ENCODE results near the gene RAI1. TPM values are rescaled to one million over a fixed set of nuclear protein-coding genes. Genes with fewer than 3 reads are reported as not detected.
A peak's percentile ranks its signal among the peaks of the same experiment; 100 is the strongest.

RAI1 gene
- total RNA-seq, 4 donors from 2014 or later = 17.0 to 36.3 (median 22.3) TPM

DNA sequence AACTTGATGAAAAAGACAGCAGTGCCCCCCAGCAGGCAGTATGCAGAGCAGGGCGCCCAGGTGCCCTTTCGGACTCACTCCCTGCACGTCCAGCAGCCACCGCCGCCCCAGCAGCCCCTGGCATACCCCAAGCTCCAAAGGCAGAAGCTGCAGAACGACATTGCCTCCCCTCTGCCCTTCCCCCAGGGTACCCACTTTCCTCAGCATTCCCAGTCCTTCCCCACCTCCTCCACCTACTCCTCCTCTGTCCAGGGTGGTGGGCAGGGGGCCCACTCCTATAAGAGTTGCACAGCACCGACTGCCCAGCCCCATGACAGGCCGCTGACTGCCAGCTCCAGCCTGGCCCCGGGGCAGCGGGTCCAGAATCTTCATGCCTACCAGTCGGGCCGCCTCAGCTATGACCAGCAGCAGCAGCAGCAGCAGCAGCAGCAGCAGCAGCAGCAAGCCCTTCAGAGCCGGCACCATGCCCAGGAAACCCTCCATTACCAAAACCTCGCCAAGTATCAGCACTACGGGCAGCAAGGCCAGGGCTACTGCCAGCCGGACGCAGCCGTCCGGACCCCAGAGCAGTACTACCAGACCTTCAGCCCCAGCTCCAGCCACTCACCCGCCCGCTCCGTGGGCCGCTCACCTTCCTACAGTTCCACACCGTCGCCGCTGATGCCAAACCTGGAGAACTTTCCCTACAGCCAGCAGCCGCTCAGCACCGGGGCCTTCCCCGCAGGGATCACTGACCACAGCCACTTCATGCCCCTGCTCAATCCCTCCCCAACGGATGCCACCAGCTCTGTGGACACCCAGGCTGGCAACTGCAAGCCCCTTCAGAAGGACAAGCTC lies 112.3 kb downstream of the RAI1 start:
- Histone ChIP-seq H3K27ac (peak overlapping the region in 1 of 4 donors; percentile 70), H3K27me3 (no peaks in the 10 kb centered on the region), H3K9me3 (no peaks in the 10 kb centered on the region), H3K36me3 (peaks cover 12 to 57% (median 35%) of the 10 kb centered on the region in 3 donors), H3K4me3 (no peak overlapping the region), H3K4me1 (peaks cover 16 to 48% (median 19%) of the 10 kb centered on the region in 3 donors)
- intact Hi-C loops (cut with DNase I) = no loop called here
- no peak for DNase-seq
- no peak for TF ChIP-seq POLR2A (IDR thresholded peaks at IDR 0.05)
- TF ChIP-seq, protein P1, sequence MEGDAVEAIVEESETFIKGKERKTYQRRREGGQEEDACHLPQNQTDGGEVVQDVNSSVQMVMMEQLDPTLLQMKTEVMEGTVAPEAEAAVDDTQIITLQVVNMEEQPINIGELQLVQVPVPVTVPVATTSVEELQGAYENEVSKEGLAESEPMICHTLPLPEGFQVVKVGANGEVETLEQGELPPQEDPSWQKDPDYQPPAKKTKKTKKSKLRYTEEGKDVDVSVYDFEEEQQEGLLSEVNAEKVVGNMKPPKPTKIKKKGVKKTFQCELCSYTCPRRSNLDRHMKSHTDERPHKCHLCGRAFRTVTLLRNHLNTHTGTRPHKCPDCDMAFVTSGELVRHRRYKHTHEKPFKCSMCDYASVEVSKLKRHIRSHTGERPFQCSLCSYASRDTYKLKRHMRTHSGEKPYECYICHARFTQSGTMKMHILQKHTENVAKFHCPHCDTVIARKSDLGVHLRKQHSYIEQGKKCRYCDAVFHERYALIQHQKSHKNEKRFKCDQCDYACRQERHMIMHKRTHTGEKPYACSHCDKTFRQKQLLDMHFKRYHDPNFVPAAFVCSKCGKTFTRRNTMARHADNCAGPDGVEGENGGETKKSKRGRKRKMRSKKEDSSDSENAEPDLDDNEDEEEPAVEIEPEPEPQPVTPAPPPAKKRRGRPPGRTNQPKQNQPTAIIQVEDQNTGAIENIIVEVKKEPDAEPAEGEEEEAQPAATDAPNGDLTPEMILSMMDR (IDR thresholded peaks at IDR 0.05) = no peak
- WGBS, 2 donors = 89% methylated on average over 22 of the region's 30 CpGs; no CpG with 5 or more reads in 1 of the 2 donors

DNA sequence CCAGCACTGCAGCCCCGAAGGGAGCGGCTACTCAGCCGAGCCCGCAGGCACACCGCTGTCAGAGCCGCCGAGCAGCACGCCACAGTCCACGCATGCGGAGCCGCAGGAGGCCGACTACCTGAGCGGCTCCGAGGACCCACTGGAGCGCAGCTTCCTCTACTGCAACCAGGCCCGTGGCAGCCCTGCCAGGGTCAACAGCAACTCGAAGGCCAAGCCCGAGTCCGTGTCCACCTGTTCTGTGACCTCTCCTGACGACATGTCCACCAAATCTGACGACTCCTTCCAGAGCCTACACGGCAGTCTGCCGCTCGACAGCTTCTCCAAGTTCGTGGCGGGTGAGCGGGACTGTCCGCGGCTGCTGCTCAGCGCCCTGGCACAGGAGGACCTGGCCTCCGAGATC lies 113.1 kb downstream of the RAI1 start:
- intact Hi-C loops (cut with DNase I) = no loop called here
- no peak overlapping the region for H3K27ac ChIP-seq
- H3K9me3 ChIP-seq = no peaks in the 10 kb centered on the region
- H3K4me1 ChIP-seq = peaks cover 16 to 46% (median 19%) of the 10 kb centered on the region in 3 donors
- no peaks in the 10 kb centered on the region for H3K27me3 ChIP-seq
- TF ChIP-seq, protein P1 (IDR thresholded peaks at IDR 0.05) = no peak
- no peak for TF ChIP-seq POLR2A (IDR thresholded peaks at IDR 0.05)
- 83 to 90% methylated on average over 2 to 8 of the region's 31 CpGs for WGBS, 2 donors
- H3K4me3 ChIP-seq = no peak overlapping the region
- DNase-seq = no peak
- peaks cover 12 to 65% (median 39%) of the 10 kb centered on the region in 3 donors for H3K36me3 ChIP-seq

DNA sequence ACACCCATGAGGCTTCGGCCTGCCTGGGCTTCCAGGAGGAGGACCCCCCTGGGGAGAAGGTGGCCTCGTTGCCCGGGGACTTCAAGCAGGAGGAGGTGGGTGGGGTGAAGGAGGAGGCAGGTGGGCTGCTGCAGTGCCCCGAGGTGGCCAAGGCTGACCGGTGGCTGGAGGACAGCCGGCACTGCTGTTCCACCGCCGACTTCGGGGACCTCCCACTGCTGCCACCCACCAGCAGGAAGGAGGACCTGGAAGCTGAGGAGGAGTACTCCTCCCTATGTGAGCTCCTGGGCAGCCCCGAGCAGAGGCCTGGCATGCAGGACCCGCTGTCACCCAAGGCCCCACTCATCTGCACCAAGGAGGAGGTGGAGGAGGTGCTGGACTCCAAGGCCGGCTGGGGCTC lies 114.0 kb downstream of the RAI1 start:
- no peak overlapping the region for H3K27ac ChIP-seq
- no peak for DNase-seq
- H3K9me3 ChIP-seq = no peaks in the 10 kb centered on the region
- WGBS, 2 donors = 87 to 90% methylated on average over 6 to 8 of the region's 12 CpGs
- TF ChIP-seq POLR2A (IDR thresholded peaks at IDR 0.05) = no peak
- TF ChIP-seq, protein P1 (IDR thresholded peaks at IDR 0.05) = no peak
- peaks cover 12 to 70% (median 39%) of the 10 kb centered on the region in 3 donors for H3K36me3 ChIP-seq
- H3K4me3 ChIP-seq = no peak overlapping the region
- H3K4me1 ChIP-seq = peaks cover 16 to 37% (median 24%) of the 10 kb centered on the region in 3 donors
- intact Hi-C loops (cut with DNase I) = no loop called here
- no peaks in the 10 kb centered on the region for H3K27me3 ChIP-seq

DNA sequence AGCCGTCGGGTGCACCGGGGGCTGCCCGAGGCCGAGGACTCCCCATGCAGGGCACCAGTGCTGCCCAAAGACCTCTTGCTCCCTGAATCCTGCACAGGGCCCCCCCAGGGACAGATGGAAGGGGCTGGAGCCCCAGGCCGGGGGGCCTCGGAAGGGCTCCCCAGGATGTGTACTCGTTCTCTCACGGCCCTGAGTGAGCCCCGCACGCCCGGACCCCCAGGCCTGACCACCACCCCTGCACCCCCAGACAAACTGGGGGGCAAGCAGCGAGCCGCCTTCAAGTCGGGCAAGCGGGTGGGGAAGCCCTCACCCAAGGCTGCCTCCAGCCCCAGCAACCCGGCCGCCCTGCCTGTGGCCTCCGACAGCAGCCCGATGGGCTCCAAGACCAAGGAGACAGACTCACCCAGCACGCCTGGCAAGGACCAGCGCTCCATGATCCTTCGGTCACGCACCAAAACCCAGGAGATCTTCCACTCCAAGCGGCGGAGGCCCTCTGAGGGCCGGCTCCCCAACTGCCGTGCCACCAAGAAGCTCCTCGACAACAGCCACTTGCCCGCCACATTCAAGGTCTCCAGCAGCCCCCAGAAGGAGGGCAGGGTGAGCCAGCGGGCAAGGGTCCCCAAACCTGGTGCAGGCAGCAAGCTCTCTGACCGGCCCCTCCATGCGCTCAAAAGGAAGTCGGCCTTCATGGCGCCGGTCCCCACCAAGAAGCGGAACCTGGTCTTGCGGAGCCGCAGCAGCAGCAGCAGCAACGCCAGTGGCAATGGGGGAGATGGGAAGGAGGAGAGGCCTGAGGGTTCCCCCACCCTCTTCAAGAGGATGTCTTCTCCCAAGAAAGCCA lies 114.9 kb downstream of the RAI1 start:
- peaks cover 12 to 79% (median 39%) of the 10 kb centered on the region in 3 donors for H3K36me3 ChIP-seq
- intact Hi-C loops (cut with DNase I) = no loop called here
- H3K27ac ChIP-seq = no peak overlapping the region
- H3K4me3 ChIP-seq = no peak overlapping the region
- no peak for TF ChIP-seq POLR2A (IDR thresholded peaks at IDR 0.05)
- TF ChIP-seq, protein P1 (IDR thresholded peaks at IDR 0.05) = no peak
- peaks cover 16 to 28% (median 24%) of the 10 kb centered on the region in 3 donors for H3K4me1 ChIP-seq
- H3K9me3 ChIP-seq = no peaks in the 10 kb centered on the region
- no peak for DNase-seq
- H3K27me3 ChIP-seq = no peaks in the 10 kb centered on the region
- 93% methylated on average over 3 of the region's 40 CpGs; no CpG with 5 or more reads in 1 of the 2 donors for WGBS, 2 donors

DNA sequence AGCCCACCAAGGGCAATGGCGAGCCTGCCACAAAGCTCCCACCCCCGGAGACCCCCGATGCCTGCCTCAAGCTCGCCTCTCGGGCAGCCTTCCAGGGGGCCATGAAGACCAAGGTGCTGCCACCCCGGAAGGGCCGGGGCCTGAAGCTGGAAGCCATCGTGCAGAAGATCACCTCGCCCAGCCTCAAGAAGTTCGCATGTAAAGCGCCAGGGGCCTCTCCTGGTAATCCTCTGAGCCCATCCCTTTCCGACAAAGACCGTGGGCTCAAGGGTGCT lies 115.5 kb downstream of the RAI1 start:
- H3K4me3 ChIP-seq = no peak overlapping the region
- DNase-seq = no peak
- WGBS, 2 donors = 98% methylated on average over 6 of the region's 13 CpGs; no CpG with 5 or more reads in 1 of the 2 donors
- H3K4me1 ChIP-seq = peaks cover 16 to 22% (median 22%) of the 10 kb centered on the region in 3 donors
- TF ChIP-seq, protein P1 (IDR thresholded peaks at IDR 0.05) = no peak
- no peak for TF ChIP-seq POLR2A (IDR thresholded peaks at IDR 0.05)
- H3K27ac ChIP-seq = peak overlapping the region in 1 of 4 donors; percentile 42
- H3K9me3 ChIP-seq = no peaks in the 10 kb centered on the region
- intact Hi-C loops (cut with DNase I) = no loop called here
- peaks cover 12 to 84% (median 39%) of the 10 kb centered on the region in 3 donors for H3K36me3 ChIP-seq
- H3K27me3 ChIP-seq = no peaks in the 10 kb centered on the region

Measured in esophagus squamous epithelium (tissue), 5 donors.